Endothelial cell of umbilical vein (primary cell): ENCODE measurements around the gene FBXL19. TPM values are rescaled to one million over a fixed set of nuclear protein-coding genes. Genes with fewer than 3 reads are reported as not detected.

ENCODE experiments used
- BruUV-seq: library from RNA; stranded (reverse); fragments of 400-500 nt; replicated peaks from 2 replicates; lab custom pipeline; 2021; lab: Mats Ljungman, UMichigan
- CTCF ChIA-PET: fragments of 300-600, 350-600 bp; sonication (Branson Sonifier 250); formaldehyde crosslinking; loops from one replicate; lab custom pipeline; 2021; ENCODE audit warnings: antibody characterized with exemption, inconsistent platforms; lab: Charles Lee
- POLR2A ChIA-PET: fragments of 300-600, 350-600 bp; sonication (Branson Sonifier 250); formaldehyde crosslinking; loops from one replicate; lab custom pipeline; 2021; ENCODE audit warnings: antibody characterized with exemption, inconsistent platforms; lab: Charles Lee
- DNase-seq: peaks from one replicate; pipeline ENCODE4 v3.0.0-alpha.2; 2011; ENCODE audit warnings: low read depth, low spot score
- FAIRE-seq: peaks from 2 replicates; lab custom pipeline; 2011; peaks lifted over from hg19 to GRCh38; lab: Jason Lieb, UNC
- H2AFZ ChIP-seq: 2 replicates; pipeline ENCODE4 v1.6.0; 2012; ENCODE audit warnings: low read depth, low read length, control low read depth, inconsistent platforms
- H3K27ac ChIP-seq: 2 replicates; pipeline ENCODE4 v1.5.1; 2011; ENCODE audit warnings: low read depth, mild to moderate bottlenecking, control low read depth, low read length, moderate library complexity; ENCODE audit not compliant: insufficient read depth
- H3K27me3 ChIP-seq, 2 experiments: 2 replicates each; pipeline versions ENCODE4 v1.6.0 to v1.6.1; 2011; ENCODE audit warnings: low read length in 2 of 2, mixed read lengths in 1 of 2; ENCODE audit not compliant: control insufficient read depth in 2 of 2, insufficient read depth in 2 of 2
- H3K36me3 ChIP-seq, 2 experiments: 2 replicates in 1 of 2; 3 replicates in 1 of 2; pipeline ENCODE4 v1.5.1; 2011; ENCODE audit warnings: low read length in 2 of 2, mild to moderate bottlenecking in 1 of 2, moderate library complexity in 1 of 2; ENCODE audit not compliant: control insufficient read depth in 2 of 2, insufficient read depth in 2 of 2; ENCODE audit errors: extremely low read depth in 1 of 2
- H3K4me1 ChIP-seq: 3 replicates; pipeline ENCODE4 v1.5.1; 2011; ENCODE audit warnings: mild to moderate bottlenecking, low read length; ENCODE audit not compliant: control insufficient read depth, insufficient read depth; ENCODE audit errors: extremely low read depth
- H3K4me2 ChIP-seq: 2 replicates; pipeline ENCODE4 v1.6.1; 2011; ENCODE audit warnings: low read length, control low read depth, mixed read lengths; ENCODE audit not compliant: insufficient read depth
- H3K4me3 ChIP-seq, 3 experiments: fragments of 200-600 bp in 1 of 3; sonication (generic), shearing (Covaris generic) in 1 of 3; replicated peaks in 1 of 3; 2 replicates each; pipeline ENCODE4 v1.5.1; 2011 to 2016; ENCODE audit warnings: control low read depth in 3 of 3, low read length in 3 of 3, mild to moderate bottlenecking in 2 of 3, inconsistent platforms in 1 of 3, low read depth in 1 of 3, moderate library complexity in 1 of 3; ENCODE audit not compliant: insufficient read depth in 1 of 3
- H3K79me2 ChIP-seq: 2 replicates; pipeline ENCODE4 v1.6.0; 2012; ENCODE audit warnings: low read length, inconsistent platforms; ENCODE audit not compliant: control insufficient read depth, insufficient read depth
- H3K9ac ChIP-seq: replicated peaks from 2 replicates; pipeline ENCODE3; 2011; ENCODE audit warnings: low read length, control low read depth; ENCODE audit not compliant: insufficient read depth; ENCODE audit errors: extremely low read depth
- H3K9me1 ChIP-seq: replicated peaks from 3 replicates; pipeline ENCODE4 v1.6.0; 2011; ENCODE audit warnings: mild to moderate bottlenecking, low read length; ENCODE audit not compliant: control insufficient read depth, insufficient read depth; ENCODE audit errors: extremely low read depth
- H3K9me3 ChIP-seq: replicated peaks from 2 replicates; pipeline ENCODE4 v1.5.1; 2012; ENCODE audit warnings: low read length, inconsistent platforms; ENCODE audit not compliant: control insufficient read depth, insufficient read depth
- H4K20me1 ChIP-seq: replicated peaks from 2 replicates; pipeline ENCODE3; 2011; ENCODE audit warnings: mild to moderate bottlenecking, low read length; ENCODE audit not compliant: control insufficient read depth, insufficient read depth; ENCODE audit errors: extremely low read depth
- EZH2 ChIP-seq: IDR thresholded peaks from 2 replicates; pipeline ENCODE4 v1.6.1; 2012; ENCODE audit warnings: borderline replicate concordance, low read depth, mild to moderate bottlenecking, moderate library complexity, low read length, inconsistent platforms; ENCODE audit not compliant: severe bottlenecking
- FOS ChIP-seq: IDR thresholded peaks from 2 replicates; pipeline ENCODE4 v1.6.1; 2011; ENCODE audit warnings: mild to moderate bottlenecking, low read length, moderate library complexity, borderline replicate concordance; ENCODE audit not compliant: insufficient read depth
- GATA2 ChIP-seq: IDR thresholded peaks from 2 replicates; pipeline ENCODE4 v1.7.0; 2011; ENCODE audit warnings: low read depth, mild to moderate bottlenecking, moderate library complexity, mixed read lengths, low read length; ENCODE audit not compliant: insufficient read length, insufficient read depth
- JUN ChIP-seq: IDR thresholded peaks from 2 replicates; pipeline ENCODE4 v1.6.1; 2011; ENCODE audit warnings: borderline replicate concordance, low read depth; ENCODE audit not compliant: insufficient read length, insufficient read depth
- MYC ChIP-seq: IDR thresholded peaks from one replicate; pipeline ENCODE4 v1.6.1; 2011; ENCODE audit warnings: mild to moderate bottlenecking, low read depth, low read length
- POLR2A ChIP-seq: IDR thresholded peaks from 2 replicates; pipeline ENCODE4 v1.6.1; 2012; ENCODE audit warnings: low read depth, mild to moderate bottlenecking, control low read depth, low read length
- POLR2AphosphoS5 ChIP-seq: IDR thresholded peaks from 2 replicates; pipeline ENCODE4 v1.6.1; 2012; ENCODE audit warnings: low read depth, mild to moderate bottlenecking, control low read depth, low read length, moderate library complexity; ENCODE audit not compliant: insufficient read depth
- dilution Hi-C: fragments of 300-500 bp; cut with MboI; formaldehyde crosslinking; loops from one replicate; pipeline ENCODE4 v1.15.0; 2019; ENCODE audit warnings: low sequenced_read_pairs; ENCODE audit not compliant: extremely low pct_ligation_motif_present
- intact Hi-C: fragments of 100-400 bp; cut with micrococcal nuclease; formaldehyde crosslinking; loops from one replicate; pipeline ENCODE4 v1.10.0; 2022
- polyA plus RNA-seq, 4 experiments: library from polyadenylated mRNA; depleted of rRNA in 3 of 4; stranded (reverse) in 3 of 4; unstranded in 1 of 4; fragments of >200 nt; gene quantifications; 2 replicates each; pipeline versions ENCODE4 v1.2.1 to v1.2.3, GENCODE V29; 2011 to 2012; ENCODE audit warnings: missing spikeins in 1 of 4
- total RNA-seq: library from RNA; stranded (reverse); gene quantifications from 2 replicates; pipeline ENCODE4 v1.2.3, GENCODE V29; 2021
- TF ChIP-seq, protein P1 (sequence below), 2 donors: IDR thresholded peaks; 1 replicate in 1 of 2; 2 replicates in 1 of 2; pipeline ENCODE4 v1.5.1; 2011; ENCODE audit warnings: low read length in 2 of 2, mild to moderate bottlenecking in 2 of 2, moderate library complexity in 2 of 2, control low read depth in 1 of 2, inconsistent platforms in 1 of 2, low read depth in 1 of 2; ENCODE audit not compliant: insufficient read depth in 1 of 2; ENCODE audit errors: extremely low read depth in 1 of 2
- TF ChIP-seq, protein P2 (sequence below): IDR thresholded peaks from 2 replicates; pipeline ENCODE4 v1.6.1; 2011; ENCODE audit not compliant: insufficient read depth, insufficient read length

The FBXL19 gene
- total and polyA plus RNA-seq, 2 donors (not counting 3 experiments of a cell fraction or from before 2014, with no cell fraction given), result 22.1 to 38.0 TPM

DNA sequence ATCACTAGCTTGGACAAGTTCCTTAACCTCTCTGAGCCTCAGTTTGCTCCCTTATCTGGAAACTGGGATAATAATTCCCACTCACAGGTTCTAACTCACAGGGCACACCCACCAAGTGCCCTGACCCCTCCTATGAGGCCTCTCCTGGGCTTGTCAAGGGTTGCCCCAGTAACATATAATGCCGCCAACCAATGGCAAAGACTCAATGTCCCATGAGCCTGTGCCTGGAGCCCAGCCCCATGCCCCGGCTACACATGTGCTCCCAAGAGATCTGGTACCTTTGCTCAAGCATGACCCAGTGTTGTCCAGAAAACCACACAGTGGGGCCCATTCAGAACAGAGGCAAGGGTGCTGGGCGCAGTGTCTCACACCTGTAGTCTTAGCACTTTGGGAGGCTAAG, 8.5 kb upstream of the FBXL19 start:
- TF ChIP-seq JUN (no peak), POLR2A (no peak), EZH2 (no peak), MYC (no peak), FOS (no peak), GATA2 (no peak), POLR2AphosphoS5 (no peak)
- TF ChIP-seq, protein P1, sequence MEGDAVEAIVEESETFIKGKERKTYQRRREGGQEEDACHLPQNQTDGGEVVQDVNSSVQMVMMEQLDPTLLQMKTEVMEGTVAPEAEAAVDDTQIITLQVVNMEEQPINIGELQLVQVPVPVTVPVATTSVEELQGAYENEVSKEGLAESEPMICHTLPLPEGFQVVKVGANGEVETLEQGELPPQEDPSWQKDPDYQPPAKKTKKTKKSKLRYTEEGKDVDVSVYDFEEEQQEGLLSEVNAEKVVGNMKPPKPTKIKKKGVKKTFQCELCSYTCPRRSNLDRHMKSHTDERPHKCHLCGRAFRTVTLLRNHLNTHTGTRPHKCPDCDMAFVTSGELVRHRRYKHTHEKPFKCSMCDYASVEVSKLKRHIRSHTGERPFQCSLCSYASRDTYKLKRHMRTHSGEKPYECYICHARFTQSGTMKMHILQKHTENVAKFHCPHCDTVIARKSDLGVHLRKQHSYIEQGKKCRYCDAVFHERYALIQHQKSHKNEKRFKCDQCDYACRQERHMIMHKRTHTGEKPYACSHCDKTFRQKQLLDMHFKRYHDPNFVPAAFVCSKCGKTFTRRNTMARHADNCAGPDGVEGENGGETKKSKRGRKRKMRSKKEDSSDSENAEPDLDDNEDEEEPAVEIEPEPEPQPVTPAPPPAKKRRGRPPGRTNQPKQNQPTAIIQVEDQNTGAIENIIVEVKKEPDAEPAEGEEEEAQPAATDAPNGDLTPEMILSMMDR (IDR thresholded peaks at IDR 0.05; ENCODE audit: extremely low read depth in 1 of 2, insufficient read depth in 1 of 2, low read depth in 1 of 2, low read length in 2 of 2), result no peak
- TF ChIP-seq, protein P2, sequence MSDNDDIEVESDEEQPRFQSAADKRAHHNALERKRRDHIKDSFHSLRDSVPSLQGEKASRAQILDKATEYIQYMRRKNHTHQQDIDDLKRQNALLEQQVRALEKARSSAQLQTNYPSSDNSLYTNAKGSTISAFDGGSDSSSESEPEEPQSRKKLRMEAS, result no peak
- ChIA-PET POLR2A (no interaction called here), CTCF (interaction anchor here (1.4 to 1.5 kb wide), 2 partner anchors 13 to 70 kb away, joined by 5 to 7 read pairs; no protein-coding TSS in a partner anchor)
- Histone ChIP-seq H3K4me3 (no peak overlapping the region), H3K36me3 (no peaks in the 10 kb centered on the region), H3K79me2 (no peaks in the 10 kb centered on the region), H3K27me3 (no peaks in the 10 kb centered on the region), H2AFZ (no peak overlapping the region), H3K4me1 (no peaks in the 10 kb centered on the region), H3K4me2 (no peak overlapping the region), H3K9me3 (no peaks in the 10 kb centered on the region), H3K27ac (no peak overlapping the region), H4K20me1 (no peaks in the 10 kb centered on the region), H3K9me1 (no peaks in the 10 kb centered on the region), H3K9ac (no peak overlapping the region)
- FAIRE-seq (no peak), DNase-seq (no peak)
- intact Hi-C loops, result no loop called here
- BruUV-seq, result no TSS peak
- dilution Hi-C loops, result no loop called here
